Astrocyte (in vitro differentiated cells and primary cell): ENCODE results near the gene NRN1L. TPM values are rescaled to one million over a fixed set of nuclear protein-coding genes. Genes with fewer than 3 reads are reported as not detected.

ENCODE experiments used
- DNase-seq: peaks from one replicate; pipeline ENCODE4 v3.0.0-alpha.2; 2010; ENCODE audit warnings: low read depth
- FAIRE-seq: peaks from 2 replicates; lab custom pipeline; 2011; peaks lifted over from hg19 to GRCh38; lab: Jason Lieb, UNC
- H2AFZ ChIP-seq: 2 replicates; pipeline ENCODE4 v1.6.0; 2012; ENCODE audit warnings: low read depth, low read length, inconsistent platforms
- H3K27ac ChIP-seq: 2 replicates; pipeline ENCODE4 v1.5.1; 2011; ENCODE audit warnings: low read depth, low read length, inconsistent platforms
- H3K27me3 ChIP-seq: 2 replicates; pipeline ENCODE4 v1.6.0; 2011; ENCODE audit warnings: low read length, inconsistent platforms; ENCODE audit not compliant: insufficient read depth
- H3K36me3 ChIP-seq: 2 replicates; pipeline ENCODE4 v1.5.1; 2011; ENCODE audit warnings: low read length, inconsistent platforms; ENCODE audit not compliant: insufficient read depth
- H3K4me1 ChIP-seq: 2 replicates; pipeline ENCODE4 v1.5.1; 2011; ENCODE audit warnings: low read length, inconsistent platforms; ENCODE audit not compliant: insufficient read depth
- H3K4me2 ChIP-seq: 2 replicates; pipeline ENCODE4 v1.6.0; 2012; ENCODE audit warnings: low read length, inconsistent platforms
- H3K4me3 ChIP-seq: 2 replicates; pipeline ENCODE4 v1.5.1; 2011; ENCODE audit warnings: low read depth, mild to moderate bottlenecking, low read length, inconsistent platforms; ENCODE audit not compliant: insufficient read depth
- H3K79me2 ChIP-seq: 2 replicates; pipeline ENCODE4 v1.6.0; 2012; ENCODE audit warnings: mild to moderate bottlenecking, low read length, inconsistent platforms; ENCODE audit not compliant: insufficient read depth
- H3K9ac ChIP-seq: 2 replicates; pipeline ENCODE4 v1.6.0; 2012; ENCODE audit warnings: mild to moderate bottlenecking, low read length, inconsistent platforms
- H3K9me3 ChIP-seq: 2 replicates; pipeline ENCODE4 v1.5.1; 2012; ENCODE audit warnings: low read depth, mild to moderate bottlenecking, low read length, inconsistent platforms; ENCODE audit not compliant: insufficient read depth
- H4K20me1 ChIP-seq: 2 replicates; pipeline ENCODE4 v1.6.0; 2012; ENCODE audit warnings: low read length, inconsistent platforms; ENCODE audit not compliant: insufficient read depth
- H3K27ac Mint-ChIP-seq: one replicate; pipeline ENCODE4 v1.8.0; 2021; ENCODE audit warnings: mild to moderate bottlenecking, mixed read lengths; ENCODE audit not compliant: unreplicated experiment
- H3K27me3 Mint-ChIP-seq: one replicate; pipeline ENCODE4 v1.8.0; 2021; ENCODE audit warnings: low read depth, mixed read lengths; ENCODE audit not compliant: unreplicated experiment
- H3K36me3 Mint-ChIP-seq: one replicate; pipeline ENCODE4 v1.8.0; 2021; ENCODE audit warnings: low read depth, mixed read lengths; ENCODE audit not compliant: unreplicated experiment
- H3K4me1 Mint-ChIP-seq: one replicate; pipeline ENCODE4 v1.8.0; 2021; ENCODE audit warnings: low read depth, mixed read lengths; ENCODE audit not compliant: unreplicated experiment
- H3K4me3 Mint-ChIP-seq: one replicate; pipeline ENCODE4 v1.8.0; 2021; ENCODE audit warnings: mild to moderate bottlenecking, moderate library complexity, mixed read lengths; ENCODE audit not compliant: unreplicated experiment
- H3K9me3 Mint-ChIP-seq: one replicate; pipeline ENCODE4 v1.8.0; 2021; ENCODE audit warnings: mild to moderate bottlenecking, mixed read lengths; ENCODE audit not compliant: unreplicated experiment
- EZH2 ChIP-seq: IDR thresholded peaks from 2 replicates; pipeline ENCODE4 v1.6.1; 2012; ENCODE audit warnings: mild to moderate bottlenecking, low read length, inconsistent platforms; ENCODE audit not compliant: insufficient read depth
- total RNA-seq: library from RNA; stranded (reverse); gene quantifications from 2 replicates; pipeline ENCODE4 v1.2.1, GENCODE V29; 2021
- TF ChIP-seq, protein P1 (sequence below): IDR thresholded peaks from 2 replicates; pipeline ENCODE4 v1.5.1; 2011; ENCODE audit warnings: low read depth, mild to moderate bottlenecking, inconsistent platforms, low read length, moderate library complexity; ENCODE audit not compliant: insufficient read depth

Gene NRN1L
- total RNA-seq, 1 donor from 2014 or later = 0.82 TPM

DNA sequence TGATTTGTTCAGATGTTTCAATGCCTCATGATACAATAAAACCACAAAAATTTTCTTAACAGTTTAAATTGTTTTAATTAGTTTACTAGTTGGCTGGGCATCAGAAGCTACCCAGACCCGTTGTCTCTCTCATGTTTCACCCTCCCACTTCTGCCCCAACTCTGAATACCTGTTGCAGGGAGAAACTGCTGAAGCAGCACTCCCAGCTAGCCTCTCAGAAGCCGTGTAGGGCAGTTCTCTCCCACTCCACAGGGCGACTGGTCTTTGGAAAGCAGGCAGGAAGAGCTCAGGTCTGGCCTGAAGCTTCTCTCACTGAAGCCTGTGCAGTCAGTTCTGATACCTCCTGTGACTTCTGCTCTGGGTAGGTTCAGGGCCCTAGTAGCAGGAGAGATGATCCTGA lies 13.4 kb upstream of the NRN1L start:
- FAIRE-seq = no peak
- H3K36me3 ChIP-seq = peaks cover 30% of the 10 kb centered on the region
- H3K27ac Mint-ChIP-seq = no peak overlapping the region
- H3K9me3 Mint-ChIP-seq = no peaks in the 10 kb centered on the region
- H3K79me2 ChIP-seq = peaks cover 54% of the 10 kb centered on the region
- no peaks in the 10 kb centered on the region for H3K27me3 Mint-ChIP-seq
- H3K9me3 ChIP-seq = no peaks in the 10 kb centered on the region
- H3K9ac ChIP-seq = no peak overlapping the region
- peaks cover 68% of the 10 kb centered on the region for H4K20me1 ChIP-seq
- TF ChIP-seq, protein P1, sequence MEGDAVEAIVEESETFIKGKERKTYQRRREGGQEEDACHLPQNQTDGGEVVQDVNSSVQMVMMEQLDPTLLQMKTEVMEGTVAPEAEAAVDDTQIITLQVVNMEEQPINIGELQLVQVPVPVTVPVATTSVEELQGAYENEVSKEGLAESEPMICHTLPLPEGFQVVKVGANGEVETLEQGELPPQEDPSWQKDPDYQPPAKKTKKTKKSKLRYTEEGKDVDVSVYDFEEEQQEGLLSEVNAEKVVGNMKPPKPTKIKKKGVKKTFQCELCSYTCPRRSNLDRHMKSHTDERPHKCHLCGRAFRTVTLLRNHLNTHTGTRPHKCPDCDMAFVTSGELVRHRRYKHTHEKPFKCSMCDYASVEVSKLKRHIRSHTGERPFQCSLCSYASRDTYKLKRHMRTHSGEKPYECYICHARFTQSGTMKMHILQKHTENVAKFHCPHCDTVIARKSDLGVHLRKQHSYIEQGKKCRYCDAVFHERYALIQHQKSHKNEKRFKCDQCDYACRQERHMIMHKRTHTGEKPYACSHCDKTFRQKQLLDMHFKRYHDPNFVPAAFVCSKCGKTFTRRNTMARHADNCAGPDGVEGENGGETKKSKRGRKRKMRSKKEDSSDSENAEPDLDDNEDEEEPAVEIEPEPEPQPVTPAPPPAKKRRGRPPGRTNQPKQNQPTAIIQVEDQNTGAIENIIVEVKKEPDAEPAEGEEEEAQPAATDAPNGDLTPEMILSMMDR = no peak
- TF ChIP-seq EZH2 = no peak
- H3K4me3 Mint-ChIP-seq = no peak overlapping the region
- no peak overlapping the region for H3K4me2 ChIP-seq
- peaks cover 13% of the 10 kb centered on the region for H3K4me1 ChIP-seq
- peaks cover 17% of the 10 kb centered on the region for H3K4me1 Mint-ChIP-seq
- H3K27ac ChIP-seq = no peak overlapping the region
- no peak overlapping the region for H3K4me3 ChIP-seq
- H3K27me3 ChIP-seq = no peaks in the 10 kb centered on the region
- no peak for DNase-seq
- H2AFZ ChIP-seq = no peak overlapping the region
- peaks cover 6% of the 10 kb centered on the region for H3K36me3 Mint-ChIP-seq

DNA sequence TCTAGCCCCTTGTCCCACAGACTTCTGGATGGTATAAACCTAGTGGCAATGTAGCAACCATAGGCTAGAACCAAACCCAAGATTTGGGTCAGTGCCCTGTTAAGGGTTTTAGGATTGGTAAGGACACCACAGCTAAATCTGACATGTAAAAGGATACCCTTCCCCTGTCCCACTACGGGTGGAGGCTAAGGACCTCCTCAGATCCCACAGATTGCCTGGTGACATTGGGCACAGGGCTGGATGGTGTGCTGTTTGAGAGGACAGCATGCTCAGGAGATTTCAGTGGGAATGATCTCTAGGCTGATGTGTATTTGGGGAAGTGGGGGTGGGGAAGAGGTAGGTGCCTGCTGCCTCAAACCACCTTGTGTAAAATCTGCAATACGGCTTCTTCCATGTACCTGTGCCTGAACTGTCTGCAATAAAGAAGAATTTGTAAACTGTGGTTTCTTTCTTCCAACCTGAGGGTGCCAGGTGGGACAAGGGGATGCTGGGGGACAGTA lies 12.5 kb upstream of the NRN1L start:
- TF ChIP-seq, protein P1 = no peak
- no peak for TF ChIP-seq EZH2
- Mint-ChIP-seq H3K4me3 (peak overlapping the region; percentile 78), H3K36me3 (peaks cover 11% of the 10 kb centered on the region), H3K9me3 (no peaks in the 10 kb centered on the region), H3K27ac (peak overlapping the region; percentile 60), H3K4me1 (peaks cover 17% of the 10 kb centered on the region), H3K27me3 (no peaks in the 10 kb centered on the region)
- Histone ChIP-seq H3K9ac (peak overlapping the region; percentile 97), H2AFZ (peak overlapping the region; percentile 73), H3K9me3 (no peaks in the 10 kb centered on the region), H3K79me2 (peaks cover 55% of the 10 kb centered on the region), H3K4me1 (peaks cover 13% of the 10 kb centered on the region), H3K36me3 (peaks cover 35% of the 10 kb centered on the region), H3K4me3 (no peak overlapping the region), H3K4me2 (peak overlapping the region; percentile 97), H3K27ac (peak overlapping the region; percentile 68), H4K20me1 (peaks cover 71% of the 10 kb centered on the region), H3K27me3 (no peaks in the 10 kb centered on the region)
- no peak for DNase-seq
- FAIRE-seq = no peak
